Adrenal gland (tissue), 5 donors: ENCODE measurements around the gene DCAF6.

Experiments
- POLR2A ChIP-seq, 2 donors: fragments of 450-650 bp; IDR thresholded peaks; one replicate each; pipeline ENCODE4 v1.6.1; 2017; ENCODE audit warnings: antibody characterized with exemption in 2 of 2, mild to moderate bottlenecking in 2 of 2, moderate library complexity in 1 of 2
- TF ChIP-seq, protein P1 (sequence below), 6 experiments: fragments of 450-650 bp in 4 of 6; fragments of 200-600 bp in 2 of 6; sonication (generic) in 1 of 6; IDR thresholded peaks; 1 replicate in 5 of 6; 2 replicates in 1 of 6; pipeline versions ENCODE4 v1.5.1 to v1.8.0; 2016 to 2021; ENCODE audit warnings: antibody characterized with exemption in 6 of 6, mild to moderate bottlenecking in 2 of 6, moderate library complexity in 1 of 6
- donor health status: DM: no; HTN: no; CAD: no.

DNA sequence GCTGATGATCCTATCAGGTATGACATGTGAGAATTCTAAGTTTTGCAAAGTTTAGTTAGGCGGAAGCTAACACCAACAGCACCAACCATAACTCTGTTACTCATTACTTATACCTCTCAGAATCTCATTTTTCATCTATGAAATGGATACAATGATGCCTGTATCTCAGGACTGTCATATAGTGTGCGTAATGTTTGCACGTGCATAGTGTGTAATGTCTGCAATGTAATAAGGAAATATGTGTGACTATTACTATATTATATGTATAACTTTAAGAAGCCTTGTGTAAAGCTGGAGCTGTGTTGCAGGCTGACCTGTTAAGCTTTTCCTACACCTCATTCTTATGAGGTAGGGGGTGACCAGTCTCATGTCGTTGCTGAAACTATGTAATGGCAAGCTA lies 35.6 kb upstream of the DCAF6 start:
- TF ChIP-seq, protein P1, sequence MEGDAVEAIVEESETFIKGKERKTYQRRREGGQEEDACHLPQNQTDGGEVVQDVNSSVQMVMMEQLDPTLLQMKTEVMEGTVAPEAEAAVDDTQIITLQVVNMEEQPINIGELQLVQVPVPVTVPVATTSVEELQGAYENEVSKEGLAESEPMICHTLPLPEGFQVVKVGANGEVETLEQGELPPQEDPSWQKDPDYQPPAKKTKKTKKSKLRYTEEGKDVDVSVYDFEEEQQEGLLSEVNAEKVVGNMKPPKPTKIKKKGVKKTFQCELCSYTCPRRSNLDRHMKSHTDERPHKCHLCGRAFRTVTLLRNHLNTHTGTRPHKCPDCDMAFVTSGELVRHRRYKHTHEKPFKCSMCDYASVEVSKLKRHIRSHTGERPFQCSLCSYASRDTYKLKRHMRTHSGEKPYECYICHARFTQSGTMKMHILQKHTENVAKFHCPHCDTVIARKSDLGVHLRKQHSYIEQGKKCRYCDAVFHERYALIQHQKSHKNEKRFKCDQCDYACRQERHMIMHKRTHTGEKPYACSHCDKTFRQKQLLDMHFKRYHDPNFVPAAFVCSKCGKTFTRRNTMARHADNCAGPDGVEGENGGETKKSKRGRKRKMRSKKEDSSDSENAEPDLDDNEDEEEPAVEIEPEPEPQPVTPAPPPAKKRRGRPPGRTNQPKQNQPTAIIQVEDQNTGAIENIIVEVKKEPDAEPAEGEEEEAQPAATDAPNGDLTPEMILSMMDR (IDR thresholded peaks at IDR 0.05) = no peak
- TF ChIP-seq POLR2A (IDR thresholded peaks at IDR 0.05) = no peak
